HG03064 (cell line): Measurements from ENCODE around the gene SCN8A.

Source experiments
- ATAC-seq: cut with Tn5 transposase; IDR thresholded peaks from one replicate; pipeline ENCODE4 v1.9.1; 2021; ENCODE audit warnings: low read depth; ENCODE audit not compliant: unreplicated experiment

Gene SCN8A

DNA sequence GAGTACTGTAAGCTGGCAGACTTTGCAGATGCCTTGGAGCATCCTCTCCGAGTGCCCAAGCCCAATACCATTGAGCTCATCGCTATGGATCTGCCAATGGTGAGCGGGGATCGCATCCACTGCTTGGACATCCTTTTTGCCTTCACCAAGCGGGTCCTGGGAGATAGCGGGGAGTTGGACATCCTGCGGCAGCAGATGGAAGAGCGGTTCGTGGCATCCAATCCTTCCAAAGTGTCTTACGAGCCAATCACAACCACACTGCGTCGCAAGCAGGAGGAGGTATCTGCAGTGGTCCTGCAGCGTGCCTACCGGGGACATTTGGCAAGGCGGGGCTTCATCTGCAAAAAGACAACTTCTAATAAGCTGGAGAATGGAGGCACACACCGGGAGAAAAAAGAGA, 215.9 kb downstream of the SCN8A start:
- ATAC-seq: no peak

DNA sequence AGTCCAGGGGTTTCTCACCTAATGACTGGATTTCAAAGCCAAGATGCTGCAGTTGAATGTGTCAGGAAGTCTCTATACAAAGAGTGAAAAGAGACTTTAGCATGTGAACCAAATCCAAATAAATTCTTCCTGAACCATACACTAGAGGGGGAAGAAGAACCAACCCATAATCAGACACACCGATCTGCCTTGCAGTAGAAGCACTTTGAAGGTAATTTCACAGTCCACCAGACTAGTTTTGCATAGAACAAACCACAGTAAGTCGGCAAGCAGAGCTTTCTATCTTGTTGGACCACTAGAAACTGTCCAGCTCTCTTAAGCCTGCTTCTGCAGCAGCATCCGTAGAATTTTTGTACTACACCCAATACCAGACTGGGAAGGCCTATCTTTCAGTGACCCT, 218.2 kb downstream of the SCN8A start:
- no peak for ATAC-seq

DNA sequence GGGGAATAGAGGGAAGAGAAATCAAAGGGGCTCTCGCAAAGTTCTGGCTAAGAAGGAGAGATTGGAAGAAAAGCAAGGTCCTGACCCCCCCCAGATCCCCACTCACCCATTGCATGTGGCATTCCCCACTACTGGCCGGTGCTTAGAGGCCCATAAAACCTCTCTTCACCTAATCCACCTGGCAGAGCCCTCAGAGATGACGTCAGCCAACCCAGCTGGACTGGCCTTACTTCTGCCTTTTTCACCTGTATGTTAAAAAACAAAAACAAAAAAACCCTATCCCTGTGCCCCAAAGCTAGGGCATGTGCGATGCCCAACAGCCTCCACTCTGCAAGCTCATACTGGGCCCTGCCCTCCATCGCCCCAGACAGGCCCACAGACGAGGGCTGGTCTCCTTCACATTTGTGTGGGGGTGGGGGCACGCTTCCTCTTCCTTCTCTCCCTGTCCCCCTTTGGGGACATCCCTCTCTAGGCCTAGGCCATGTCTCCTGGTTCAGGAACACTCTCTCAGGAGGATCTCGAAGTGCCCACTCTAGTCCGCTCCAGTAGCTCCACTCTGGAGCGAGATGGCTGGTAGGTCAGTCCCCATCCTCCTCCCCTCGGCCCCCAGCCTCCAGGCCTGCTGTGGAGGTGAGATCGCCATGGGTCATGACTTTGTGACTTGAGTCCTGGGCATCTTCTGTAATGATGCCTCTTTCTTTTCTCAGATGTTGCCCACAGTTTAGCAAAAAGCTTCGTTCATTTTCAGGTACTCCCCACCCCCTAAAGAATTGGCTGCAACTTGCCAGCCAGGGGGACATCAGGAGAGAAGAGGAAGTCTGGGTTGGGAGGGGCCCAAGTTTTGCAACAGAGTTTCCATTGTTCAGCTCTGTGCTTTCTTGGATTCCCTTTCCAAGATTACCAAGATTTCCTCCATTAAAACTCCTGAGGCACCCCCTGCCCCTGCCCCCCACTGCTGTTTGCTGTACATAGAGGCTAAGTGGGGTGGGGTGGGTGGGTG, 220.5 kb downstream of the SCN8A start:
- no peak for ATAC-seq

DNA sequence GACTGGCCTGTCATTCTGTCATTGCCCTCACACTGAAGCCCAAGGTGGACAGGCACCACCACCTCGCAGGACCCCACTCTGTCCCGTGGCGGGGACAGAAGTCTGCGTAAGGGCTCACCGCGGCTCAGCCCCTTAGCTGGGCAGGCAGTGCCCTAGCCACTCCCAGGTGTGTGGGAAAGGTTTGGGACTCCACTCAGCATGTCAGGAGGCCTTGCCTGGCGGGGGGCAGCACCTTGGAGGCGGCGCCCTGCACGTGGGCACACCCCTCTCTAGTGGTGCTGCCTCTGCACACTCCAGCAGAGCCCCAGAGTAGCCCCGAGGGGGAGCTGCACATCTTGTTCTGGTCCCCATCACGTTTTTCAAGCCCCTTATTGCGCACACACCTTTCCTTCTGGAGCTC, 221.8 kb downstream of the SCN8A start:
- no peak for ATAC-seq

DNA sequence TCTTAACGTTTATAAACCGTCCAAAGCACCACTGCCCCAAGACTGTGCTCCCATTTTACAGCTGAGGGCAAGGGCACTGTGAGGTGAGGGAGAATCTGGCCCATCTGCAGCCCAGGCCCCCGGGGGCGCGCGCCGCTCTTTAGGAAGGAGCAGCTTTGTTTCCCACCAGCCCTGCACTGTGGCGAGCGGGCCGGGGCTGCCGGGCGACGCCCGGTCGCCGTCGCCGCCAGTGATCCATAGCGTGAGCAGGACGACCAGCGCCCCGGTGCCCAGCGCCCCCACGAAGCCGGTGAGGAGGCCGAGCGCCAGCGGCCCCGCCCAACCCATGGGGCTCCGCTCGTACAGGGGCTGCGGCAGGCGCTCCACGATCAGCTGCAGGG, 222.9 kb downstream of the SCN8A start:
- ATAC-seq: no peak

DNA sequence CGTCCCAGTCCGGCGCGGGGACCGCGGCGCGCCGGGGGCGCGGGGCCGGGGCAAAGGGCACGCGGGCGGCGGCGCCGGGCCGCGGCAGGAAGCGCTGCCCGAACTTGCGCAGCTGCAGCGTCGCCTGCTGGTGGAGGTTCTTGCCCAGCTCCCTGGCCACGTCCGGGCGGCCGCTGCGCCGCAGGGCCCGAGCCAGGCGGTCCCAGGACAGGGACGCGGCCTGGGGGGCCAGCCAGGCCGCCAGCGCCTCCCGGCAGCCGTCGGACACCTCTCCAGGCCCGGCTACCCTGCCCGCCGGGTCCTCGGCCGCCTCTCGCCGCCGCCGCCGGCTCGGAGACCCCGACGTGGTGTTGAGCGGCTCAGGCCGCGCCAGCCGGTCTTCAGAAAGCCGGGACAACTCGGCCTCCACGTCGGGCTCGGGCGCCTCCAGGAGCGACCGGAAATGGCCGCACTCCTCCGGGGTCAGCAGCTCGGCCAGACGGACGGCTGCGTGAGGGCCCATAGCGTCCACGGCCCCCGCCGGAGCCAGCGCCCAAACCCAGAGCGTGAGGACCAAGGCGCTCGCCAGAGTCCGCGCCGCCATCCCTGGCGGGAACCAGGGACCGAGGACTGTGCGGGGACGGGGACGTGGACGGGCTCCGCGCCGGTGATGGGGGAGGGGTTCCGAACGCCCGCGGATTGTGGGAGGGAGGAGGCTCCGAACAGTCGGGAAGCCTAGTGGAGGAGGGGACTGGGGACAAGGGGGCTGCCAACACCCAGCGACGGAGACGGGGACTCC, 223.5 kb downstream of the SCN8A start:
- ATAC-seq: no peak

DNA sequence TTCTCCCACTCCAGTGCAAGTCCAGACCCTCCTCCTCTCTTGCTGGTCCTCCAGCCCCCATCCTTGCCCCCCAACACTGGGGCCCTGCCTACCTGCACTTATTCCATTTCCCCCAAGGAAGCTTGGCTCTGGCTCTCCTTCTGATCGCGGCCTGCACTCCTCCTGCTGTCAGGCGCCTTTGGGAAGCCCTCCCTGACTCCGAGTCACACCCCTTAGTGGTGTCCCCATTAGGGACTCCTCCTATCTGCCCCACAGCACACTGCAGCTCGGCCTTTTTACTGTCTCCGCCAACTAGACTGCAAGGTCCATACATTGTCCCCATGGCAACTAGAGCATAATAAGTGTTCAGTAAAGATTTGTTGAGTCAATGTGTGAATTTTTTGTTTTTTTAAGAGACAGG, 224.5 kb downstream of the SCN8A start:
- ATAC-seq: no peak

DNA sequence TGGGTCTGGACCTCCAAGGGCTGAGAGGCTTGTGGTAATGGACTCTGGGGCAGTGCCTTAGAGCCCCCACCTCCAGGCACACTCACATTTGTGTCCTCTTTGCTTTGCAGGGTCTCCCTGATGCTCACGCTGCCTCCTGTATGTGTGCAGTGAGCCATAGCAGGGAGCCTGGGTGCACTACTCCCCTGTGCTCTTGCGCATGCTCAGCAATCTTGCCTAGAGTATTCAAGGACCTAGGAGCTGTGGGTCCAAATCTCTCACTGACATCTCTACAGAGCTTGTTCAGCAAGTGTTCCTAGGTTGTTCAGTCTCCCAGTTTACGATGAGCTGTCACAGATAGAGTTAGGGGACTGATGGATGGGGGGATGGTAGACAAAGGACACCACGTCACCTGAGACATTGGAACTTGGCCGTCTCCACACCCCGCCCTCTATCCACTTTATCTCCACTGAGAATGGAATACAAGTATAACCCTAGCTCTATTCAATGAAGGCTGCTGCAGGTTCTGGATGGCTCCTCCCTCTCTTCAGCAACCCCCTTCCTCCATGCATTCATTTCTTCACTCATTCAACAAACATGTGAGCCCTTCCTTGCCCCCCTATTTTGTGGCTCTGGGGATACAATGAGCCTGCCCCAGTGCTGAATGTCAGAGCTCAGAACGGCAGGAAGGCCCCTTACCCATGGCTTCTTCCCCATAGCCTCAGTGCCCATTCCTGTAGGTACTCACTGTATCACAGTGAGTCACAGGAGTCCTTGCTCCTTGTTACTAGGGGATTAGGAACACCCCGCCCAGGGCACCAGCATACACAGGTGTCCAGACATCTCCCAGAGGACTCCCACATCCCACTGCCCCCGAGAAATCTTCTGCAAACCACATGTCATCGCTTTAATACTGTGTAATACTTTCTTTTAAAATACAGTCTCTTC, 226.3 kb downstream of the SCN8A start:
- no peak for ATAC-seq

DNA sequence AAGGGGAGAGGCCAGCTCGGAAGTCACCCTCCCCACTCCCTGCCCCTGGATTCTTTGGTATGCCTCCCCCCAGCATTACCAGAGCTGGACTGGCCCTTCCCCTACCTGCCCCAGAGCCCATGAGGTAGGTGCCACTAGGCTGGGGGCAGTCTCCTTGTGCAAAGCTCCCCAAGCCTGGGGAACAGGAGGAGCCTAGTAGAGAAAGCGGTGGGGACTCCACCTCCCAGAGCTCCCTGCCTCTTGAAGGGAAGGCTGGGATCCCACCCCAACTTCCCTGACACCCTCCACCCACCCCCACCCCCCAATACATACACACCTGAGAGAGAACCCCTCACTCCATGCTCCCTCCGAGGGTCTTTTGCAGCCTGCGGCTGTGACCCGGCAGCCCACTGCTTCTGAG, 227.1 kb downstream of the SCN8A start:
- no peak for ATAC-seq

DNA sequence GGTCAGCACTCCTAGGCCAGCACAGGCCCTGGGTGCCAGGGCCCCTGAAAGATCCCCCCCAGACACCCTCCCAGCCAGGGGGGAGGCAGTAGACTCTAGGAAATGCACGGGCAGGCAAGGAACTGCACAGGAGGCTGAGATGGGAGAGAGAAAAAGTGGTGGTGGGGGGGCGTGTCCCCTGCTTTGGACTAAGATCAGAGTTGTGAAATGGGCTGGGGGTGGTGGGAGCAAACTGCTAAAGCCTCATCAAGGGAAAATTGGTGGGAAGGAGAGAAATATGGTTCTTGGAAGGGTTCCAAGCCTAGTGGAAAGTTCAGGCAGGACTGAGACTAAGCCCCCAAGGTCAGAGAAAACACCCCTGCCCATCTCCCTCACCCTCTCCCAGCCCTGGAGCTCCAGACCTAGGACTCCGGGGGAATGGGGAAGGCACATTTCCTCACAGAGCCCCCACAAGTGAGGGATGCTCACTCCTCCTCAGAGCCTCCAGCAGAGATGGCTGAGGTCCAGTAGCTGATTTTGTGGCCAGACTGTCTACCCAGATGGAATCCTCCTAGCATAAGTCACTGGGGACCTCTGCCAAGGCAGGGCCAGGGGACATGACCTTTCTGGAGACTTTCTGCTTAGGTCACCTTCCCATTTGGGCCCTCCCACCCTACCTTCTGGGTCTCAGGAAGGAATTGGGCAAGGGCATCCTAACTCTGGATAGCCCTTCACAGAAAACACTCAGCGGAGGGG, 227.7 kb downstream of the SCN8A start:
- no peak for ATAC-seq

DNA sequence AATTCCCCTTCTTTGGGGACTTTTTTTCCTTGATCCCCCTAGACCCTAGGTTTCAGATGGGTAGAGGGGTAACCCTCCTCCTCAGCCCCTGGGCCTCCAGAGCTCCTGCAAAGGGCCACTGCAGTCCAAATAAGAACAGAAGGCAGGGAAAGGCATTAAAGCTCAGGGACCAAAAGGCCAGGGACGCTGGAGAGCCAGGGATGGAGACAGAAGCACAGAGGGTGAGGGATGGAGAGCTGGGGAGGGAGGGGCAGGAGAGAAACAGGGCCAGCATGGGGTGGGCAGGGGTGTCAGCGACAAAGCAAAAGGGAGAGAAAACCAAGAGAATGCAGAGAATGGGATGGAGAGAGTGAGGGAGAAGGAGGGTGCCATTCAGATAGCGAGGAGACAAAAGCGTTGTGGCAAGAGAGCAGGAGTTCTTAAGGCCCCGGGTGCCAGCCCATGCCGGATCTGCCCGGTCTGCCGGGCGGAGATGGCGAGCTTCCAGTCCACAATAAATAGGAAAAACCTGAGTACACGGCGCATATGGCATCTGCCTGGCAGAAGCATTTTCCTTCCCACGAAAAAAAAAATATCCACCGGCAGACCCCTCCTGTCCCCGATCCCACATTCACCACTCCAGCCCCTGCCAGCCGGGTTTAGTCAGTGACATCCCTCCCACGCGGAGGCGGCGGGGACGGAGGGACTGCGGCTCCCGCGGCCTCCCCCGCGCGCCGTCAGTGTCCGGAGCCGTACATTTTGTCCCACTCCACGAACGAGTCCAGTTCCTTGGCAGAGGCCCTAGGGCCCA, 228.9 kb downstream of the SCN8A start:
- no peak for ATAC-seq

DNA sequence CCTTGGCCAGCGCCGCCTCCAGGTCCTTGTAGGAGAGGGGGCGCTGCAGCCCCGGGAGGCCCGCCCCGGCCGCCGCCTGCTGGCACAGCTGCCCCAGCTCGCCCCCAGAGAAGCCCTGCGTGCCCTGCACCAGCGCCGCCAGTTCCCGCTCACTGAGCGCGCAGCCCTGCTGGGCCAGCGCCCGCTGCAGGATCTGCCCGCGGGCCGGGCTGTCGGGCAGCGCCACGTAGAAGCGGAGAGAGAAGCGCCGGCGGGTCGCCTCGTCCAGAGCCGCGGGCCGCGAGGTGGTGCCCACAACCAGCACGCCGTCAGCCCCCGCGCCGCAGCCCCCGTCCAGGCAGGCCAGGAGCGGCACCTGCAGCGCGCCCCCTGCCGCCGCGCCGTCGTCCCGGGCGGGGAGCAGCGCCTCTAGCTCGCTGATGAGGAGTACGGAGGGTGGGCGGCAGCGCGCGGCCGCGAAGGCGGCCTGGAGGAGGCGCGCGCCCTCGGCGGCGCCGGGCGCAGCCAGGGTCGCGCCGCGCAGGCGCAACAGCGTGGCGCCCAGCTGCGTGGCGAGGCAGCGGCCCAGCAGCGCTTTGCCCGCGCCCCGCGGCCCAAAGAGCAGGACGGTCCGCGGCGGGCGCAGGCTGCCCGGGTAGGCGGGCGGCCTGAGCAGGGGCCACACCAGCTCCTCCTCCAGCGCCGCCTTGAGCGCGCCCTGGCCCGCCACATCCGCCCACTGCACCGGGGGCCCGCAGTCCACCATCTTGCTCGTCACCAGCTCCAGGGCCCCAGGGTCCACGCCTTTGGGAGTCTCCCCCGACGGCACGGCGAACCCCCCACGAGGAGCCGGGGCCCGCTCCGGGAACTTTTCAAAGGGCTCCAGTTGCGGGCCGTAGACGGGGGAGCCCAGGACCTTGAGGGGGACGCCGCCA, 229.8 kb downstream of the SCN8A start:
- no peak for ATAC-seq

DNA sequence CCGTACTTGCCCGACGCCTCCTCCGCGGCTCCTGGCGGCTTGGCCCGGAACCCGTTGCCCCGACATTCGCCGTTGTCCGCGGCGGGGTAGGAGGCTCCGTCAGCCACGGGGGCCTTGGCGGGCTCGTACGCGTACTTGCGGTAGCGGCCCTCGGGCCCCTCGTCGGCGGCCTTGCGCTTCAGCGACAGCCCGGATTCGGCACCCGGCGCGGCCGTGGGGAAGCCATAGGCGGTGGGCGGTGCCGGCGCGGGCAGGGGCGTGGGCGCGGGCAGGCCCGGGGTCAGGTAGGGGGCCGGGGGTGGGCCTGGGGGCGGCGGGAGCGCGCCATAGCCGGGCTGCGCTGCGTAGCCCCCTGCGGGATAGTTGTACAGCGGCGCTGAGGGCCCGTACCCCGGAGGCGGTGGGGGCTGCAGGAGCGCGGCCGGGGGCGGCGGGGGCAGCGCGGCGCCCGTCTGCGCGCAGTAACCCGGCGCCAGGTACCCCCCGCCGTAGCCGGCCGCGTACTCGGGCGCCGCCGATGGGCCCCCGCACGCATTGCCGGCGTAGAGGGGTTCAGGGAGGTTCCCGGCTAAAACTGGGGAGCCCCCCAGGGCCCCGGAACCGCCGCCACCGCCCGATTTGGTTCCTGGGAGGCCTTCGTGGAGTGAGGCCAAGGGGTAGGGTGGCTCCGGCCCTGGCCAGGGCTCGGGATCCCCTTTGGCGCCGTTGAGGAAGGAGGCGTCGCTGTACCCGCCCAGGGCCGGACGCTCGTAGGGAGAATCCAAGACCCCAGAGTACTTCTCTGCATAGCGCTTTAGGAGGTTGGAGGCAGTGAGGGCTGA, 230.6 kb downstream of the SCN8A start:
- ATAC-seq: no peak

DNA sequence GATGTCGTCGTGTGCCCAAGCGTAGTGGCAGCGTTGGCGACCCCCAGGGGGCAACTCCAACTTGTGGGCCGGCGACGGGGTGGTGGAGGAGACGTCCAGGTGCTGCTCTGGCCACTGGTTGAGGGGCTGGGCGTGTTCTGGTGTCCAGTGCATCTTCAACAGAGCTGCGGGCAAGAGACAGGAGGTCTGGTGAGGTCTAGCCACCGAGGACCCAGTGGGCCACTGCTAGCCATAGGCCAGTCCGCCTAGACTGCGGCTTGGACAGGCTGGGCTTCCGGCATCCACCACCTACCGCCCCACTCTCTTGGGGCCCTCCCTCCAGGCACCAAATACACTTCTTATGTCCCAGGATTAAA, 231.2 kb downstream of the SCN8A start:
- ATAC-seq: no peak

DNA sequence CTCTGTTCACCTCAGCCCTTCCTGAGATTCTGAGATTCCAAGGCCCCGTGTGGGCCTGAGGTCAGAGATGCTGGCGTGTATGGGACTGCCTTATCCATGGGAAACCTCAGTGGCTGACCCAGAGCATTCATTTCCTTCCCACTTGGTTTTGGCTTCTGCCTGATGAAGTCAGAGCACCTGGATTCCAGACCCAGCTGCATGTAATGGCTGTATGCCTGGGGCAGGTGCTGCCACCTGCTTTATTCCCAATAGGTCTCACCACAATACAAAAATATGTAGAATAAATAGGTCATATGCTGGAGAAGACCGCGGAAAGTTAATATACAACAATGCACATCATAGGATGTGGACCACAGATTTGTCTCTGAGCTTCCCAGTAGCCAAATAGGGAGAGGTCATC, 231.9 kb downstream of the SCN8A start:
- no peak for ATAC-seq

DNA sequence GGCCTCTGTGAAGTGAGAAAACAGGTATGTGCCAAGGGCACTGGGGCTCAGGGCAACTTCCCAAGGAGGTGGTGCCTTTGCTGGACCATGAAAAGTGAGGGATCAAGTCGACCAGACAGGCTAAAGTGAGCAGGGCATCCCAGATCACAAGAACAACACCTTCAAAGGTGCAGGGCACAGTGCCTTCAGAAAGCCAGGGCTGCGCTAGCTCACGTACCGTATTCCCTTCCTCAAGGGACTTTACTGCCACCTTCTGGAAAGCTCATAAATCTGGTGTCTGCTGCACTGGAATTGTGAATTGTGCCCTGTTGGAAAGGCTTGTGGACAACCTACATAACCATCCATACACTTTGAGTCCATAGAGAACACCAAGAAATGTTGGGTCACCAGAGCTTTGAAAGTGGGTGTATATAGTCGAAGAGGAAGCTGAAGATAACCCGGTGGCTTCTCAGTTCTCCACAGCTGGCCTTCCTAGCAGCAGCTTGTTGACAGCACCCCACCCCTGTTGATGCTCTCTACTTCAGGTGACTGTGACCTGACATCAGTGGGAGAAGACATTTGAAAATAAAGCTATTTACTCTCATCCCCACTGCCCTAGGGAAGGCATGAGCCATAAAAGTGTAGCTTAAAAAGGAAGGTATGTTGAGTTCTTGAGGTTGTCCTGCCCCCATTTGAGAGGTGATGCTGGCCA, 233.0 kb downstream of the SCN8A start:
- ATAC-seq: no peak

DNA sequence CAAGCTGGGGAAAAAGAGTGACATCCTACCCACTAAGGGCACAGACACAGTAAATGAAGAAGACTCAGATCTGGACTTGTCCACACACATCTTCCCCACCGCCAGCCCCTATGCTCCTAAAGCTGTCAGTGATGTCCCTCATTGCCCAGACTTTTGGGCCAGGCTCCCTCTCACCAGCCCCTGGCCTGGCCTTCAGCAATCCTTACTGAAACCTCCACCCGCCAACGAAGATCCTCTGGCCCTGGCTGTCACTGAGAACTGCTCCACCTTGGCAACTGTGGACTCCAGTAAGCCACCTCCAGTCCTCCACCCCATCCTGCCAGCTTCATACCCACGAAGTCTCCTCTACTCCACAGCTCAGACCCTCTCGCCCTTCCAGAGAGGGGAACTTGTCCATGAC, 234.2 kb downstream of the SCN8A start:
- no peak for ATAC-seq
